ENCODE results near the gene LRFN2.

The LRFN2 gene

GRCh38 chr6:40587240-40588069 is at the start of gene LRFN2:
Gene LRFN2, minus strand, starts transcription at chr6:40587364.
- no peak for DNase-seq

- DNase-seq, result no peak
Observed at GRCh38 chr6:40634429-40634828, 47.3 kb upstream of the LRFN2 start.

GRCh38 chr6:40631744-40632143 is 44.6 kb upstream of the LRFN2 start:
- no peak for DNase-seq

- DNase-seq, result no peak
Observed at GRCh38 chr6:40630488-40630887, 43.3 kb upstream of the LRFN2 start.

GRCh38 chr6:40630051-40630450 is 42.9 kb upstream of the LRFN2 start:
- no peak for DNase-seq

GRCh38 chr6:40629463-40629862 is 42.3 kb upstream of the LRFN2 start:
- DNase-seq, result no peak

- DNase-seq, result no peak
Observed at GRCh38 chr6:40627316-40627715, 40.2 kb upstream of the LRFN2 start.

GRCh38 chr6:40626886-40627285 is 39.7 kb upstream of the LRFN2 start:
- no peak for DNase-seq

- no peak for DNase-seq
Observed at GRCh38 chr6:40623932-40624331, 36.8 kb upstream of the LRFN2 start.

- DNase-seq, result no peak
Observed at GRCh38 chr6:40623178-40623577, 36.0 kb upstream of the LRFN2 start.

- no peak for DNase-seq
Observed at GRCh38 chr6:40620574-40621240, 33.5 kb upstream of the LRFN2 start.

- DNase-seq, result no peak
Observed at GRCh38 chr6:40614671-40615070, 27.5 kb upstream of the LRFN2 start.

- DNase-seq, result no peak
Observed at GRCh38 chr6:40611912-40612311, 24.7 kb upstream of the LRFN2 start.

GRCh38 chr6:40611434-40611833 is 24.3 kb upstream of the LRFN2 start:
- no peak for DNase-seq

- DNase-seq, result no peak
Observed at GRCh38 chr6:40610229-40610628, 23.1 kb upstream of the LRFN2 start.

- no peak for DNase-seq
Observed at GRCh38 chr6:40606981-40607380, 19.8 kb upstream of the LRFN2 start.

GRCh38 chr6:40606526-40606925 is 19.4 kb upstream of the LRFN2 start:
- no peak for DNase-seq

- no peak for DNase-seq
Observed at GRCh38 chr6:40604082-40604481, 16.9 kb upstream of the LRFN2 start.

- no peak for DNase-seq
Observed at GRCh38 chr6:40599555-40599954, 12.4 kb upstream of the LRFN2 start.

GRCh38 chr6:40598516-40598915 is 11.4 kb upstream of the LRFN2 start:
- no peak for DNase-seq

GRCh38 chr6:40597301-40597700 is 10.1 kb upstream of the LRFN2 start:
- DNase-seq, result no peak

- no peak for DNase-seq
Observed at GRCh38 chr6:40588480-40588879, 1.3 kb upstream of the LRFN2 start.

GRCh38 chr6:40588070-40588384 is 863 bp upstream of the LRFN2 start:
- DNase-seq, result no peak

- no peak for DNase-seq
Observed at GRCh38 chr6:40586369-40587201, 579 bp downstream of the LRFN2 start.

Measured in NCI-H187 treated with DMSO at 0.1 percent for 48 hours (cell line).